Spleen (tissue), 7 donors: ENCODE measurements around the gene RASSF5.

Experiments used
- CTCF ChIP-seq, 11 experiments: fragments of 200-600 bp in 7 of 11; fragments of 450-650 bp in 4 of 11; sonication (generic) in 4 of 11; IDR thresholded peaks in 8 of 11; conservative IDR thresholded peaks in 3 of 11; 1 replicate in 7 of 11; 2 replicates in 4 of 11; pipeline versions ENCODE4 v1.4.0 to v1.8.0; 2016 to 2021; ENCODE audit warnings: antibody characterized with exemption in 11 of 11, inconsistent platforms in 4 of 11, mild to moderate bottlenecking in 1 of 11
- POLR2A ChIP-seq, 3 donors: fragments of 450-650 bp; IDR thresholded peaks; one replicate each; pipeline ENCODE4 v1.5.1; 2017; ENCODE audit warnings: antibody characterized with exemption in 3 of 3, mild to moderate bottlenecking in 1 of 3
- POLR2AphosphoS5 ChIP-seq, 3 donors: sonication (generic); formaldehyde crosslinking; IDR thresholded peaks; one replicate each; pipeline ENCODE4 v1.5.1; 2017; ENCODE audit warnings: antibody characterized with exemption in 3 of 3
- donor health status: DM: no; HTN: no; CAD: no; lungs with moderate emphysema.
- donor health status: DM: no; HTN: no; CAD: no.
- donor health status: DM: no; HTN: no; CAD: no.

GRCh38 chr1:206580438-206581113 is 73.2 kb downstream of the RASSF5 start:
- TF ChIP-seq CTCF (IDR thresholded peaks at IDR 0.05 in 8 of 11, conservative IDR thresholded peaks at IDR 0.05 in 3 of 11) (no peak), POLR2A (IDR thresholded peaks at IDR 0.05) (no peak), POLR2AphosphoS5 (IDR thresholded peaks at IDR 0.05) (no peak)
